Pulmonary artery endothelial cell (primary cell): Measurements from ENCODE around the gene SNRPF. TPM values are rescaled to one million over a fixed set of nuclear protein-coding genes. Genes with fewer than 3 reads are reported as not detected.

Source experiments
- DNase-seq: peaks from one replicate; pipeline ENCODE4 v3.0.0-alpha.2; 2011; ENCODE audit warnings: low read depth, low spot score
- total RNA-seq: library from RNA; depleted of rRNA; stranded (reverse); fragments of >200 nt; gene quantifications from 2 replicates; pipeline ENCODE4 v1.2.3, GENCODE V29; 2014

Gene SNRPF
- total RNA-seq, 1 donor from 2014 or later = 33.6 TPM

GRCh38 chr12:95859344-95859816, 628 bp downstream of the SNRPF start:
- no peak for DNase-seq

DNA sequence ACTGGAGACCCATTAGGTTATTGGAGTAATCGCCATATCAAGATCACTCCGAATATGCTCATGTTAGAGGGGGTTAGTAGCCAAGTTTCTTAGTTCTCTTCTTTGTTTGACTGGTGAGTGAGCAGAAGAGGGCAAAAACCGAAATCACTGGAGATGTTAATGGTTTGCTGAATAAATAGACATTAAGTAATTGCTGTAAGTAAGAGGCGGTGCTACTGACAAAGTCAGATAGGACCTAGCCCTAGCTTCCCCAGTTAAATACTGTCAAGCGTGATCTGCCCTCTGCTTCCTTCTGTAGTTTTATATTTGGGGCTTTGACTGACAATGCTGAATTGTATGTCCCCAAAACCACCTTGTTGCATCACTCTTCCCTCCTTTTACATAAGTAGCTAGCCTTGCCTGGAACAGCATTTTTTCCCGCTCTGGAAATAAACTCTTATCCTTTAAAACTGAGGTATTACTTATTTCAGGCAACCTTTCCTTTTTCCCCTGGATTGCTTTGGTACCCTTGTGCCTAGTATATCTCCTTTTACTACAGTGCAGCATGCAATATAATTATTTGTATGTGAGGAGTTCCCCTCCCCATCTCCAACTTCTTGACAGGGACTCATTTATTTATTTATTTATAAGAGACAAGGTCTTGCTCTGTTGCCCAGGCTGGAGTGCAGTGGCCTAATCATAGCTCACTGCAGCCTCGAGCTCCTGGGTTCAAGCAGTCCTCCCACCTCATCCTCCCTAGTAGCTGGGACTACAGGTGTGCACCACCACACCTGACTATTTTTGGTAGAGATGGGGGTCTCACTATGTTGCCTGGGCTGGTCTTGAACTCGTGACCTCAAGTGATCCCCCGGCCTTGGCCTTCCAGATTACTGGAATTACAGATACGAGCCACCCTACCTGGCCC, 1.4 kb downstream of the SNRPF start:
- DNase-seq = no peak

- DNase-seq = no peak
Observed at GRCh38 chr12:95862038-95862437, 3.3 kb downstream of the SNRPF start.

DNA sequence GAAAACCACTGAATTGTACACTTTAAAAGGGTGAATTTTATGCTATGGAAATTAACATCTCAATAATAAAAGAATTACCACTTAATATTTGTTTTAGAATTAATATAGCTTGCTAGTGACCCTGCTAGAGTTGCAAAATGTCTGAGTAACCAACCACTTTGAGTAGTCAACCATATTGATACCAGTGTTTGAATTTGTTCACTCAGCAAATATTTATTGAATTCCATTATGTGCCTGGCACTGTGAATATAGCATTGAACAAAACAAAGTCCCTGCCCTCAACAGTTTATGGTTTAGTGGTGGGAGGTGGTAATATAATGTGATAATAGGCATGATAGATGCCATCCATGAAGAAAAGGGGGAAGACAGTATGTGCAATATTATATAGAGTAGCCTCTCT, 4.6 kb downstream of the SNRPF start:
- DNase-seq = no peak

DNA sequence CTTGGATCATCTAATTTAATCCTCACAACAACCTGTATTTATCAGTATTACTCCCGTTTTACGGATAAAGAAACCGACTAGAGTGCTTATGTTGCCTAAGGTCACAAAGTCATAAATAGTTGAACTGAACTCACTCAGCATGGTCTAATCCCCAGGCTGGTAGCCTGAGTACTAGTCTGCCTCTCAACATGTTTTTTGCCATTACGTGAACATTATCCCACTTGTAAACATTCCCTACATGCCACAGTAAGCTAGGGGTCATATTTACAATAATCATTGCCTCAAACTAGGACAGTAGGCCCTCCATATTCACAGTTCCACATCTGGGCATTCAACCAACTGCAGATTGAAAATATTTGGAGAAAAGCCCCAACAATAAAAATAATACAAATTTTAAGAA, 12.1 kb downstream of the SNRPF start:
- no peak for DNase-seq

DNA sequence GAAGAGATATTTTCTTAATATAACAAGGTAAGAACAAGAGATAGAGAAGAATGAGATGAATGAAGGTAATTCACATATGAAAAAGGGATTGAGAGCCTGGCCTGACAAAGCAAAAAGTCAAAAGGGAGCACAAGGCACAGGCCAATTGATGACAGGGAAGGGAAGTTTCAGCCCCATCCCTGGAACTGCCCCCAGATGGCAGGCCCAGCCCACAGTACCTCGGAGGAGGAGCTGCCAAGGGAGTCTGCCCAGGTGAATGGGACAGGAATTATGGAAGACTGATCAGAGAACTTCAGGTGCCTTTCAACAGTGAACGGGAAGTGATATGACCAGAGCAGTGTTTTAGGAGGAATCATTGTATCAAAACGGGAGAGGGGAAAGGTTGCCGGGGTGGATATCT, 15.7 kb downstream of the SNRPF start:
- no peak for DNase-seq

GRCh38 chr12:95877622-95878021, 18.9 kb downstream of the SNRPF start:
- no peak for DNase-seq

DNA sequence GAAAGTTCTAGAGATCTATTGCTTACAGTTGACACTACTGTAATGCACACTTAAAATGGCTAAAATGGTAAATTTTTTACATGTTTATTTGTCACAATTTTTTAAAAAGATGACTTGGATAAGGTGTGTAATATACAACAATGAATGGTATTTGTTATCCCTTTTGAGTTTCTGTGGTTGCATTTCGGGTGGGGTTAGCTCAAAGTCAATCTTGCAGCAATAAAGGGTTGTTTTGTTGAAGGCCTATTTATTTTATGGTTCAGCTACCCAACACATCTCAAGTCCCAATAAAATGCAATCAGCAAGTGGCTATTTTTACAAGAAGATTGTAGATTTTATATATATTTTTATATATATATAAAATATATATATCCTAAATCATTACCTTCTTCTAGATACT, 22.1 kb downstream of the SNRPF start:
- DNase-seq = no peak

DNA sequence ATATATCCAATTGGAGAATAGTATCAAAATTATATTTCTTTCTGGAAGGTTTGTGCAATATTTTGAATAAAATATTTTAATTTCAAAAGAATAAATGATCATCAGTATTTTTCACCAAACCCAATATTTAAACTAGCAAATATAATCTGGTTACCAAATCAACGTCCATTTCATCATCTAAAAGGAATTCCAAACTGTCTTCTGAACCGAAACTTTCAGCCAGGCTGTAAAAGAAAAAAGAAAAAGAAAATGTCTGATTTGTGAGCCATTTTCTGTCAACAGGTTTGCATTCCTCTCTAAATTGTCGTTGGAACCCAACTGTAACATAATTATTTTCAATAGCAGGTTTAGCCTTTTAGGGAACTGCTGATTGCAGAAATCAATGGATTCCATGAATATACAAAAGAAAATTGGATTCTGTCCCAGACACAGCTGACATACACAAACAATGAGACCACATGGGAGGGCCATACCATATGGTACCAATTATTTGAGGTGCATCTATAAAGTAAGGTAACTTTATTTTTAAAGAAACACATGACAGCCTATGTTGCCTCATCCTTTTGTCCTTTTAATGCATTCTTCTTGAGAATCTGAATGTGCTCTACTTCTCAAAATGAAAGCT, 22.7 kb downstream of the SNRPF start:
- no peak for DNase-seq

- no peak for DNase-seq
Observed at GRCh38 chr12:95882080-95882479, 23.3 kb downstream of the SNRPF start.

- no peak for DNase-seq
Observed at GRCh38 chr12:95882873-95883272, 24.1 kb downstream of the SNRPF start.

- peak; percentile 11 for DNase-seq
Observed at GRCh38 chr12:95884998-95885397, 26.2 kb downstream of the SNRPF start.

DNA sequence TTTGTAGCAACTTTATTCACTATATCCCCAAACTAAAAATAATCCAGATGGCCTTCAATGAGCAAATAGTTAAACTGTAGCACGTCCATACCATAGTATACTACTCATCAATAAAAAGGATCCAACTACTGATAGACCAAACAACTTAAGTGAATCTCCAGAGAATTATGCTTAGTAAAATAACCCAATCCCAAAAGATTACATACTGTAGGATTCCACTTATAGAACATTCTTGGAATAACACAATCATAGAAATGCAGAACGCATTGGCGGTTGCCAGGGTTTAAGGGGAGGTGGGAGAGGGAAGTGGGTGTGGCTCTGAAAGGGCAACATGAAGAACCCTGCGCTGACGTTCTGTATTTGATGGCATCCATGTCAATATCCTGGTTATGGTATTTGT, 28.6 kb downstream of the SNRPF start:
- DNase-seq = no peak

GRCh38 chr12:95890958-95891357, 32.2 kb downstream of the SNRPF start:
- DNase-seq = no peak

- no peak for DNase-seq
Observed at GRCh38 chr12:95896846-95897245, 38.1 kb downstream of the SNRPF start.

GRCh38 chr12:95898081-95898480, 39.3 kb downstream of the SNRPF start:
- DNase-seq = no peak

DNA sequence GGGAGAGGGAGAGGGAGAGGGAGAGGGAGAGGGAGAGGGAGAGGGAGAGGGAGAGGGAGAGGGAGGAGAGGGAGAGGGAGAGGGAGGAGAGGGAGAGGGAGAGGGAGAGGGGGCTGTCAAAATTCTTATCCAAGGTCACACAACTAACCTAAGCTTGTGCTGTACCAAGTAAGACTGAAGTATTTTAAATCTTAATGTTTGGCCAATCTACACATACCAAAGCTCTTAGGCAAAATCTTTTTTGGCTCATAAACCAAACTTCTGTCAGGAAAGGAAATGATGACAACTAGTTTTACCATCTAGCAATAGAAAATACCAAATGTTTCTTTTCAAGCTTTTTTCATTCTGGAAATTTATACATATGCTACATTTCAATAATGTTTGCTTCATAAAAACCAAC, 49.8 kb downstream of the SNRPF start:
- DNase-seq = peak; percentile 48

- no peak for DNase-seq
Observed at GRCh38 chr12:95909871-95910270, 51.1 kb downstream of the SNRPF start.

Other genes with a start within 250 kb of the SNRPF start
- gene NTN4, start 68.2 kb upstream of the SNRPF start, total RNA-seq = 122 and 310 TPM in 2 replicates
- gene CCDC38, start 83.7 kb downstream of the SNRPF start, total RNA-seq = not detected in 2 replicates
- under 0.01 and 0.07 TPM in 2 replicates for gene AMDHD1, start 84.4 kb downstream of the SNRPF start, total RNA-seq
- gene HAL, start 137.4 kb downstream of the SNRPF start, total RNA-seq = 0.07 and 0.11 TPM in 2 replicates
- gene LTA4H, start 176.6 kb downstream of the SNRPF start, total RNA-seq = 87.8 and 90.6 TPM in 2 replicates